HCT116 (cell line): ENCODE measurements around the gene BAHCC1. TPM values are rescaled to one million over a fixed set of nuclear protein-coding genes. Genes with fewer than 3 reads are reported as not detected.

Experiments
- ATAC-seq: fragments of 200-7000 bp; cut with Tn5 transposase; 2 replicates; pipeline ENCODE4 v1.9.1; 2020; ENCODE audit warnings: mild to moderate bottlenecking, moderate library complexity
- BruUV-seq: library from RNA; stranded (reverse); fragments of 400-500 nt; replicated peaks from 2 replicates; lab custom pipeline; 2021; lab: Mats Ljungman, UMichigan
- CTCF ChIA-PET: fragments of 300-600 bp; sonication (Branson Sonifier 250); formaldehyde crosslinking; loops from one replicate; lab custom pipeline; 2021; ENCODE audit warnings: antibody characterized with exemption; lab: Charles Lee
- POLR2A ChIA-PET: fragments of 300-600, 350-600 bp; sonication (Branson Sonifier 250); formaldehyde crosslinking; loops from one replicate; lab custom pipeline; 2021; ENCODE audit warnings: antibody characterized with exemption; lab: Charles Lee
- RAD21 ChIA-PET, 2 experiments: fragments of 300-600 bp; sonication (Branson Sonifier 250); formaldehyde crosslinking; loops; one replicate each; lab custom pipeline; 2023; ENCODE audit warnings: low total read pairs in 2 of 2; ENCODE audit not compliant: uncharacterized antibody in 2 of 2, unreplicated experiment in 2 of 2, low non-redundant PET in 1 of 2; lab: Charles Lee
- DNase-seq: peaks from one replicate; pipeline ENCODE4 v3.0.0-alpha.2; 2010; ENCODE audit warnings: low read depth, low spot score
- H2AFZ ChIP-seq: fragments of 200-600 bp; shearing (Covaris generic), sonication (generic); 2 replicates; pipeline ENCODE4 v1.6.1; 2017; ENCODE audit warnings: low read depth, mixed run types, mixed read lengths, antibody characterized with exemption, low read length; ENCODE audit not compliant: poor library complexity, severe bottlenecking
- H3K27ac ChIP-seq: 2 replicates; pipeline ENCODE4 v1.5.1; 2012; ENCODE audit warnings: low read depth, low read length
- H3K27me3 ChIP-seq: fragments of 200-600 bp; sonication (generic); 2 replicates; pipeline ENCODE4 v1.6.1; 2016; ENCODE audit warnings: mixed run types, low read length, mixed read lengths; ENCODE audit not compliant: insufficient read depth
- H3K36me3 ChIP-seq, 2 experiments: fragments of 200-500 bp in 1 of 2; fragments of 200-600 bp in 1 of 2; sonication (Bioruptor generic) in 1 of 2; sonication (generic) in 1 of 2; 2 replicates each; pipeline versions ENCODE4 v1.5.1 to v1.6.1; 2014 to 2016; ENCODE audit warnings: low read length in 2 of 2, inconsistent platforms in 1 of 2, mixed read lengths in 1 of 2, mixed run types in 1 of 2; ENCODE audit not compliant: insufficient read depth in 2 of 2, control insufficient read depth in 1 of 2
- H3K4me1 ChIP-seq, 2 experiments: fragments of 200-600 bp in 1 of 2; sonication (generic) in 1 of 2; 2 replicates each; pipeline versions ENCODE4 v1.5.1 to v1.6.1; 2012 to 2017; ENCODE audit warnings: low read length in 2 of 2, inconsistent platforms in 1 of 2, mild to moderate bottlenecking in 1 of 2, mixed read lengths in 1 of 2, mixed run types in 1 of 2, moderate library complexity in 1 of 2; ENCODE audit not compliant: insufficient read depth in 2 of 2, control insufficient read depth in 1 of 2
- H3K4me2 ChIP-seq: fragments of 200-600 bp; sonication (generic); 2 replicates; pipeline ENCODE4 v1.6.1; 2017; ENCODE audit warnings: mixed run types, low read length, mixed read lengths
- H3K4me3 ChIP-seq, 2 experiments: fragments of 200-600 bp in 1 of 2; sonication (generic) in 1 of 2; replicated peaks in 1 of 2; 2 replicates each; pipeline ENCODE4 v1.5.1; 2011 to 2016; ENCODE audit warnings: low read length in 2 of 2, control low read depth in 1 of 2, low read depth in 1 of 2, mild to moderate bottlenecking in 1 of 2, mixed read lengths in 1 of 2, mixed run types in 1 of 2
- H3K79me2 ChIP-seq: fragments of 200-600 bp; sonication (generic); 2 replicates; pipeline ENCODE4 v1.6.1; 2017; ENCODE audit warnings: mild to moderate bottlenecking, mixed run types, low read length, moderate library complexity, mixed read lengths; ENCODE audit not compliant: insufficient read depth
- H3K9ac ChIP-seq: fragments of 200-600 bp; sonication (generic); 2 replicates; pipeline ENCODE4 v1.6.1; 2016; ENCODE audit warnings: low read length, mixed read lengths
- H3K9me2 ChIP-seq: fragments of 200-600 bp; sonication (generic), shearing (Covaris generic); 2 replicates; pipeline ENCODE4 v1.6.1; 2017; ENCODE audit warnings: mixed run types, mild to moderate bottlenecking, moderate library complexity; ENCODE audit not compliant: insufficient read depth
- H3K9me3 ChIP-seq, 2 experiments: fragments of 200-500 bp in 1 of 2; fragments of 200-600 bp in 1 of 2; sonication (Bioruptor generic) in 1 of 2; sonication (generic) in 1 of 2; 2 replicates each; pipeline ENCODE4 v1.6.1; 2014 to 2017; ENCODE audit warnings: low read length in 2 of 2, mixed read lengths in 2 of 2, inconsistent platforms in 1 of 2, low read depth in 1 of 2, mild to moderate bottlenecking in 1 of 2, mixed run types in 1 of 2, moderate library complexity in 1 of 2; ENCODE audit not compliant: control insufficient read depth in 1 of 2, insufficient read depth in 1 of 2
- H4K20me1 ChIP-seq: fragments of 200-600 bp; sonication (generic), shearing (Covaris generic); 2 replicates; pipeline ENCODE4 v1.6.1; 2017; ENCODE audit warnings: mixed run types, mild to moderate bottlenecking, moderate library complexity; ENCODE audit not compliant: insufficient read depth
- ATF3 ChIP-seq: IDR thresholded peaks from 2 replicates; pipeline ENCODE4 v1.6.1; 2012
- CEBPB ChIP-seq: IDR thresholded peaks from 2 replicates; pipeline ENCODE4 v1.6.1; 2012; ENCODE audit warnings: low read depth
- EGR1 ChIP-seq: IDR thresholded peaks from 2 replicates; pipeline ENCODE4 v1.6.1; 2012; ENCODE audit warnings: low read depth
- ELF1 ChIP-seq: IDR thresholded peaks from 2 replicates; pipeline ENCODE4 v1.6.1; 2012; ENCODE audit warnings: low read depth, borderline replicate concordance
- EZH2 ChIP-seq: fragments of 200-600 bp; sonication (generic); IDR thresholded peaks from 2 replicates; pipeline ENCODE4 v1.6.1; 2017; ENCODE audit warnings: antibody characterized with exemption, mixed run types
- MAX ChIP-seq: IDR thresholded peaks from 2 replicates; pipeline ENCODE4 v1.6.1; 2012
- POLR2A ChIP-seq: IDR thresholded peaks from 2 replicates; pipeline ENCODE4 v1.7.0; 2011; ENCODE audit warnings: borderline replicate concordance; ENCODE audit not compliant: insufficient read depth, insufficient read length; ENCODE audit errors: extremely low read depth
- POLR2AphosphoS5 ChIP-seq: IDR thresholded peaks from 2 replicates; pipeline ENCODE4 v1.6.1; 2011; ENCODE audit warnings: mild to moderate bottlenecking, low read depth, low read length, moderate library complexity
- RAD21 ChIP-seq: IDR thresholded peaks from 2 replicates; pipeline ENCODE4 v1.6.1; 2012; ENCODE audit warnings: low read depth, mild to moderate bottlenecking
- REST ChIP-seq: IDR thresholded peaks from 2 replicates; pipeline ENCODE4 v1.6.1; 2012; ENCODE audit warnings: low read depth
- SP1 ChIP-seq: IDR thresholded peaks from 2 replicates; pipeline ENCODE4 v1.6.1; 2012; ENCODE audit warnings: low read depth
- SRF ChIP-seq: IDR thresholded peaks from 2 replicates; pipeline ENCODE4 v1.6.1; 2012; ENCODE audit warnings: low read depth
- TCF7L2 ChIP-seq: IDR thresholded peaks from 2 replicates; pipeline ENCODE4 v1.7.0; 2011; ENCODE audit warnings: borderline replicate concordance, inconsistent platforms; ENCODE audit not compliant: insufficient read depth, insufficient read length; ENCODE audit errors: extremely low read depth
- YY1 ChIP-seq: IDR thresholded peaks from 2 replicates; pipeline ENCODE4 v1.6.1; 2011; ENCODE audit warnings: low read length, low read depth, moderate library complexity, mild to moderate bottlenecking; ENCODE audit not compliant: insufficient replicate concordance; ENCODE audit errors: extremely low read depth
- ZBTB33 ChIP-seq: IDR thresholded peaks from 2 replicates; pipeline ENCODE4 v1.6.1; 2011; ENCODE audit warnings: mild to moderate bottlenecking, low read length, moderate library complexity; ENCODE audit not compliant: insufficient replicate concordance; ENCODE audit errors: extremely low read depth
- ZFX ChIP-seq: fragments of 450-650 bp; IDR thresholded peaks from 2 replicates; pipeline ENCODE4 v1.6.1; 2017
- intact Hi-C: fragments of 100-400 bp; cut with micrococcal nuclease; formaldehyde crosslinking; loops from 2 replicates; pipeline ENCODE4 v1.10.0; 2022
- total RNA-seq: library from RNA; stranded (reverse); gene quantifications from one replicate; pipeline ENCODE4 v1.2.1, GENCODE V29; 2021; ENCODE audit not compliant: unreplicated experiment

Gene BAHCC1
- total RNA-seq, 1 experiment from 2014 or later = 45.2 TPM

- BruUV-seq = no TSS peak
- no peak for DNase-seq
These were observed 14.4 kb upstream of the BAHCC1 start for GRCh38 chr17:81380666-81381518.

More at GRCh38 chr17:81380666-81381518, 14.4 kb upstream of the BAHCC1 start:
- H3K9ac ChIP-seq = no peak overlapping the region
- CTCF ChIA-PET = interaction anchor here (1.1 kb wide), 1 partner anchor 91 kb away, joined by 3 read pairs; no protein-coding TSS in a partner anchor
- no peak overlapping the region for H3K4me2 ChIP-seq
- H3K9me2 ChIP-seq = no peaks in the 10 kb centered on the region
- no peaks in the 10 kb centered on the region for H3K79me2 ChIP-seq
- no peak overlapping the region for H2AFZ ChIP-seq
- no peak overlapping the region for H3K4me3 ChIP-seq
- H3K27ac ChIP-seq = no peak overlapping the region
- H3K9me3 ChIP-seq = no peaks in the 10 kb centered on the region
- H3K4me1 ChIP-seq = peaks cover 16 to 26% of the 10 kb centered on the region in 2 experiments
- H4K20me1 ChIP-seq = no peaks in the 10 kb centered on the region
- intact Hi-C loops = no loop called here
- H3K27me3 ChIP-seq = no peaks in the 10 kb centered on the region
- TF ChIP-seq ELF1 = no peak
- no peak for TF ChIP-seq MAX
- no peak for TF ChIP-seq REST
- no peak for TF ChIP-seq SP1
- no peak for TF ChIP-seq ZFX
- no peak for TF ChIP-seq TCF7L2
- no peak for TF ChIP-seq SRF
- no peak for TF ChIP-seq RAD21
- TF ChIP-seq ATF3 = no peak
- TF ChIP-seq ZBTB33 = no peak
- TF ChIP-seq YY1 = no peak
- no peak for TF ChIP-seq EGR1
- no peak for TF ChIP-seq POLR2AphosphoS5
- no peak for TF ChIP-seq CEBPB
- no peak for TF ChIP-seq POLR2A
- TF ChIP-seq EZH2 = no peak
- ATAC-seq = no peak
- H3K36me3 ChIP-seq = no peaks in the 10 kb centered on the region
- RAD21 ChIA-PET = no interaction called here
- POLR2A ChIA-PET = interaction anchor here (1.5 to 1.7 kb wide), 2 partner anchors 14 to 91 kb away, joined by 6 to 15 read pairs; partner anchors contain the start of gene BAHCC1
